B cell (primary cell): Measurements from ENCODE around the gene MYCBPAP.

Source experiments
- EZH2 ChIP-seq: IDR thresholded peaks from 2 replicates; pipeline ENCODE4 v1.6.1; 2012; ENCODE audit warnings: borderline replicate concordance, low read depth, mild to moderate bottlenecking, moderate library complexity, low read length; ENCODE audit not compliant: insufficient read depth, poor library complexity, severe bottlenecking
- TF ChIP-seq, protein P1 (sequence below): fragments of 200-600 bp; IDR thresholded peaks from one replicate; pipeline ENCODE4 v1.8.0; 2022; ENCODE audit warnings: antibody characterized with exemption, mild to moderate bottlenecking

DNA sequence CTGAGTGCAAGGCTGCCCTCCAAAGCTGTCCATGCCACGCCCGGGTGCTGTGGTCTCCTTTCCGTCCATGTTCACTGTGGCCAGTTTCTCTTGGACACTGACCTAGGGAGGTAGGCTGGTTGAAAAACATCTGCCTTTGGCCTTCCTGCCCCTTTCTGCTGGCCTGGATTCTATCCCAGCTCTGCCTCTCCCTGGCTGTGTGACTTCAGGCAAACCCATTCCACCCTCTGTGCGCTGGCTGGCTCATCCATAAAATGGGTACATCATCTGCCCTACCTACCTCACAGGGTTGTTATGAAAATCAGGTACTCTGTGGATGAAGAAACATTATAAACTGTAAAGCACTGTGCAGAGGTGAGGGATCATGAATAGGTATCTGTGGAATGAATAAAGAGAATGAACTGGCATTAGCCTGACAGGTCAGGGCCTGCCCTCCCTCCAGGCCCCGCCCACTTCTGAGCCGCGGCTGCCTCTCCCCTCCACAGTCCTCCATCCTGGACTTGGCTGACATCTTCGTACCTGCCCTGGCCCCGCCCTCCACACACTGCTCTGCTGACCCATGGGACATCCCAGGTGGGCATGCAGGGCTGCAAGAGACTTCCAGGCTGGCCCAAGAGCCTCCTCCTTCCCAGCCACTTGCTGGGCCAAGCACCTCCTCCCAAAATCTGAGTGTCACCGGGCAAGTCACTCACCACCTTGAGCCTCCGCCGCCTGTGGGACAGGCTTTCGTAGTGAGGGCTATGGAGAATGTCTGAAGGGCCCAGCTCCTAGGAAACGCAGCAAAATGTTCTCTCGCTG is 31.7 kb downstream of the MYCBPAP start:
- TF ChIP-seq, protein P1, sequence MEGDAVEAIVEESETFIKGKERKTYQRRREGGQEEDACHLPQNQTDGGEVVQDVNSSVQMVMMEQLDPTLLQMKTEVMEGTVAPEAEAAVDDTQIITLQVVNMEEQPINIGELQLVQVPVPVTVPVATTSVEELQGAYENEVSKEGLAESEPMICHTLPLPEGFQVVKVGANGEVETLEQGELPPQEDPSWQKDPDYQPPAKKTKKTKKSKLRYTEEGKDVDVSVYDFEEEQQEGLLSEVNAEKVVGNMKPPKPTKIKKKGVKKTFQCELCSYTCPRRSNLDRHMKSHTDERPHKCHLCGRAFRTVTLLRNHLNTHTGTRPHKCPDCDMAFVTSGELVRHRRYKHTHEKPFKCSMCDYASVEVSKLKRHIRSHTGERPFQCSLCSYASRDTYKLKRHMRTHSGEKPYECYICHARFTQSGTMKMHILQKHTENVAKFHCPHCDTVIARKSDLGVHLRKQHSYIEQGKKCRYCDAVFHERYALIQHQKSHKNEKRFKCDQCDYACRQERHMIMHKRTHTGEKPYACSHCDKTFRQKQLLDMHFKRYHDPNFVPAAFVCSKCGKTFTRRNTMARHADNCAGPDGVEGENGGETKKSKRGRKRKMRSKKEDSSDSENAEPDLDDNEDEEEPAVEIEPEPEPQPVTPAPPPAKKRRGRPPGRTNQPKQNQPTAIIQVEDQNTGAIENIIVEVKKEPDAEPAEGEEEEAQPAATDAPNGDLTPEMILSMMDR: no peak
- TF ChIP-seq EZH2: no peak
